Brain microvascular endothelial cell (primary cell): ENCODE results near the gene SCGB2A2.

ENCODE experiments used
- DNase-seq: peaks from one replicate; pipeline ENCODE4 v3.0.0-alpha.2; 2020
- H3K27ac ChIP-seq: fragments of 250-450 bp; sonication (Bioruptor Pico); 2 replicates; pipeline ENCODE4 v1.5.1; 2020; ENCODE audit warnings: mild to moderate bottlenecking, moderate library complexity
- H3K27me3 ChIP-seq: fragments of 250-450 bp; sonication (Bioruptor Pico); replicated peaks from 2 replicates; pipeline ENCODE4 v1.5.1; 2020; ENCODE audit warnings: mild to moderate bottlenecking
- H3K36me3 ChIP-seq: fragments of 250-450 bp; sonication (Bioruptor Pico); replicated peaks from 2 replicates; pipeline ENCODE4 v1.5.1; 2020; ENCODE audit warnings: mild to moderate bottlenecking
- H3K4me3 ChIP-seq: 2 replicates; pipeline ENCODE4 v1.5.1; 2011; ENCODE audit warnings: low read depth, mild to moderate bottlenecking, control low read depth, low read length, moderate library complexity
- in situ Hi-C: cut with HindIII; loops from 2 replicates; pipeline ENCODE4 v1.10.0; 2017; ENCODE audit warnings: low sequenced_read_pairs, low pct_ligation_motif_present
- TF ChIP-seq, protein P1 (sequence below): IDR thresholded peaks from 2 replicates; pipeline ENCODE4 v1.5.1; 2011; ENCODE audit warnings: low read depth, mild to moderate bottlenecking, moderate library complexity, low read length, control low read depth, inconsistent platforms; ENCODE audit errors: missing control alignments

SCGB2A2 gene

DNA sequence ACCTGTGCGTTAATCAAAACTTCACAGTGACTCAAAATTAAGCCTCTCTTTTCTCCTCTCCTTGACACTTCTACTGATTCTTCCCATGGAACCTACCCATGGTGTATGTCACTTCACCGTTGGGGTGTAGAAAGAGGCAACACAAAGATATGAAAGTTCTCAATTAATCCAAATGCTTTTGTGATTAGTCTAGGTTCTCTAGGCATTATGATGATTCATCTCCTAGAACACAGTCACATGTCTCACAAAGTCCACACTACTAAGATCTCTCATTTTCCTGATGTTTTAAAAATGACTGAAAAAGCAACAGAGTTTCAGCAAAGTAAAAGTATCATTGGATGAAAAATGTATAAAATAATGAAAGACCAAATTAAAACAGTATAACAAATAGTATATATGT lies 13.7 kb upstream of the SCGB2A2 start:
- in situ Hi-C loops: no loop called here

DNA sequence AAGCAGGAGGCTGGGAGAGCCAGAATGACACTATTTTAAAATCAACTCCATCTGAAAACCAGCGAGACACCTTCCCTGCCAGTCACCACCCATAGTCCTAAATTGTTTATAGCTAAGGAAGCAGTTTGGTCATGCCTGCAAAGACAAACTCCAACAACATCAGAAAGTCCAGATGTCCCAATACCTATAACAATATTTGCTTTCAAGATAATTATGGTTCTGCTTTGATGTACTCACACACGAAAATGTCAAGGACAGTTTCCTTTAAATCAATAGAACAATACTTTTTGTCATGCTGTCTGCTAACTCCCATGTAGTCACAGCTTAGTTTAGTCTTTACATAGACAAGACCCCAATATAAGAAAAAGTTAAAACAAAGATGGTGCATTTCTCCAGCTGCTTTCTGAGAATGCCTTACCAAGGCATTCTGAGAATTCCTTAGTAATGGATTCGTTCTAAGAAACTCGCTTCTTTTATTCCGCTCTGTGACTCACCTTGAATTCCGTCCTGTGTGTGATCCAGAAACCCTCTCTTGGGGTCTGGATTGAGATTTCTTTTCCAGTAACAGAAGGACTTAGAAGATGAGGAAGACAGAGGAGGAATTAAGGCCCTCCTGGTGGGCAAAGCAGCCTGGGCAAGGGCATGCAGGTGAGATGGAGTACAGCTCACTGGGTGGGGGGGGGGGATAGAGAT lies 9.6 kb upstream of the SCGB2A2 start:
- Histone ChIP-seq H3K27me3 (no peaks in the 10 kb centered on the region), H3K27ac (no peak overlapping the region), H3K4me3 (no peak overlapping the region), H3K36me3 (no peaks in the 10 kb centered on the region)
- in situ Hi-C loops: no loop called here
- no peak for DNase-seq
- TF ChIP-seq, protein P1, sequence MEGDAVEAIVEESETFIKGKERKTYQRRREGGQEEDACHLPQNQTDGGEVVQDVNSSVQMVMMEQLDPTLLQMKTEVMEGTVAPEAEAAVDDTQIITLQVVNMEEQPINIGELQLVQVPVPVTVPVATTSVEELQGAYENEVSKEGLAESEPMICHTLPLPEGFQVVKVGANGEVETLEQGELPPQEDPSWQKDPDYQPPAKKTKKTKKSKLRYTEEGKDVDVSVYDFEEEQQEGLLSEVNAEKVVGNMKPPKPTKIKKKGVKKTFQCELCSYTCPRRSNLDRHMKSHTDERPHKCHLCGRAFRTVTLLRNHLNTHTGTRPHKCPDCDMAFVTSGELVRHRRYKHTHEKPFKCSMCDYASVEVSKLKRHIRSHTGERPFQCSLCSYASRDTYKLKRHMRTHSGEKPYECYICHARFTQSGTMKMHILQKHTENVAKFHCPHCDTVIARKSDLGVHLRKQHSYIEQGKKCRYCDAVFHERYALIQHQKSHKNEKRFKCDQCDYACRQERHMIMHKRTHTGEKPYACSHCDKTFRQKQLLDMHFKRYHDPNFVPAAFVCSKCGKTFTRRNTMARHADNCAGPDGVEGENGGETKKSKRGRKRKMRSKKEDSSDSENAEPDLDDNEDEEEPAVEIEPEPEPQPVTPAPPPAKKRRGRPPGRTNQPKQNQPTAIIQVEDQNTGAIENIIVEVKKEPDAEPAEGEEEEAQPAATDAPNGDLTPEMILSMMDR: no peak

More for the DNA sequence above, 13.7 kb upstream of the SCGB2A2 start:
- no peak overlapping the region for H3K27ac ChIP-seq
- no peak for DNase-seq
- H3K36me3 ChIP-seq: no peaks in the 10 kb centered on the region
- H3K27me3 ChIP-seq: no peaks in the 10 kb centered on the region
- TF ChIP-seq, protein P1: no peak
- H3K4me3 ChIP-seq: no peak overlapping the region

DNA sequence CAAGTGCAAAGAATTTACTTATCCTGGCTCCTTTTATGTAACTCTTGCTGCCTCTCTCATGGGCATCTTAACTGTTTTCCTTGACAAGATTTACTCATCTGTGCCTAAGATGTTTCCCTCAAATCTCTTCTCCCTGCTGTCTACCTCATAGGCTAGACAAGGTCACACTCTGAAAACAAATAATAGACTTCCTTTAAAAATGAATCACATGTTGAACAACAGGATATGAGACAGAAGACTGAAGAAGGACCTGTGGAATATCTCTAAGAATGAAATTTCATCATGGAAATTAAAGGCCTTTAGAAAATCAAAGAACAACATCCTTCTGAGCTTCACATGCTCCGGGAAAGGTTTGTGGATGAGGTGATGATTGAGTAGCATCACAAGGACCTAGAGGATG lies 6.0 kb upstream of the SCGB2A2 start:
- Histone ChIP-seq H3K36me3 (no peaks in the 10 kb centered on the region), H3K27ac (no peak overlapping the region), H3K27me3 (no peaks in the 10 kb centered on the region), H3K4me3 (no peak overlapping the region)
- in situ Hi-C loops: no loop called here
- TF ChIP-seq, protein P1: no peak
- DNase-seq: no peak

DNA sequence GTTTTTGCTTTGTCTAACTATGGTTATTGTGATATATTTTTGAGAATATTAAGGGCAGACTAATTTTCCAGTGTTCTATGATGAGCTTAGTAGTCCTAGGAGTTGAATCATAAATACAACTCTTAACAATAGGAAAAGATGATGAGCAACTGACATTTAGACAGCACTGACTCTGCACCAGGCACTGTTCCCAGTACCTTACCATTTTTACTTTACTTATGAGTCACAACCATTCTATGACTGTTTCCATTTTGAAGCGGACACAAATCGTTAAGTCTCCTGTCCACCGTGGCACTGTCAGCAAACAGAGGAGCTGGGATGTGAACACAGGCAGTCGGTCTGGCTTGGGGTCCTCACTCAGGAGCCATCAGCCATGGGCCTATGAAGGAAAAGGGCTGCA lies 3.4 kb upstream of the SCGB2A2 start:
- TF ChIP-seq, protein P1: no peak
- no peak overlapping the region for H3K27ac ChIP-seq
- in situ Hi-C loops: no loop called here
- no peaks in the 10 kb centered on the region for H3K36me3 ChIP-seq
- H3K4me3 ChIP-seq: no peak overlapping the region
- no peak for DNase-seq
- no peaks in the 10 kb centered on the region for H3K27me3 ChIP-seq

DNA sequence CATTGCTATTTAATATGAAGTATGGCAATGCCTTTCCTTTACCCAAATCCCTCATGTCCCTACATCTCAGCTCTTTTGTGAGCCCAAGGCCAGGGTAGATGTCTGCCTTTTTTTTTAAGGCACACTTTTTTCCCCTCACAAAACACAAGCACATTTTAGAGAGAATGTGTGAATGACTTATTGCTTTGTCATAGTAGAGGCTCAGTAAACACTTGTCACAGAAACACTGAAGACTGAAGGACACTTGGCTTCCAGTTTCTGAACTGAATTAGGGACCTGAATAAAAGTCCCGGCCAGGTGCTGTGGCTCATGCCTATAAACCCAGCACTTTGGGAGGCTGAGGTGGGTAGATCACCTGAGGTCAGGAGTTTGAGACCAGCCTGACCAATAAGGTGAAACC lies 2.9 kb upstream of the SCGB2A2 start:
- in situ Hi-C loops: no loop called here
- no peaks in the 10 kb centered on the region for H3K36me3 ChIP-seq
- TF ChIP-seq, protein P1: no peak
- no peak for DNase-seq
- H3K27me3 ChIP-seq: no peaks in the 10 kb centered on the region
- H3K4me3 ChIP-seq: no peak overlapping the region
- no peak overlapping the region for H3K27ac ChIP-seq

DNA sequence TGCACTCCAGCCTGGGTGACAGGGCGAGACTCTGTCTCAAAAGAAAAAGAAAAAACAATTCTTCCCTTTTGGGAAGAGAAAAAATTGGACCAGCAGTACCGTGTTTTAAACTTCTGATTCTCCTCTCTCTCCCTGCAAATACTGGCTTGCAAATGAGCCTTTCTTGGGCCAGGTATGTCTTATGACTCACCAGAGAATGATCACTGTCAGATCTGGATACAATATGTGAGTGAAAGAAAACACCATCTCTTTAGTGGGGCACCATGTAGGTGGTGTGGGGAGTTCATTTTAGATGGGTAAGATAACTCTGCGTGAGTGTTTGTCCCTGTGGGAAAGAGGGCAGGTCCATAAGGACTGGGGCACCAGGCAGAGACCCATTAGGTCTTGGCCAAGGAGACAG lies 2.4 kb upstream of the SCGB2A2 start:
- Histone ChIP-seq H3K36me3 (no peaks in the 10 kb centered on the region), H3K27ac (no peak overlapping the region), H3K4me3 (no peak overlapping the region), H3K27me3 (no peaks in the 10 kb centered on the region)
- TF ChIP-seq, protein P1: no peak
- in situ Hi-C loops: no loop called here
- no peak for DNase-seq
